Activated naive CD4-positive, alpha-beta T cell treated with anti-CD3 and anti-CD28 coated beads, Interleukin-2, amount 50 U/mL, for 16 hours (primary cell): ENCODE measurements around the gene SMAP1.

Source experiments
- DNase-seq: peaks from one replicate; pipeline ENCODE4 v3.0.0-alpha.2; 2020

The SMAP1 gene

DNA sequence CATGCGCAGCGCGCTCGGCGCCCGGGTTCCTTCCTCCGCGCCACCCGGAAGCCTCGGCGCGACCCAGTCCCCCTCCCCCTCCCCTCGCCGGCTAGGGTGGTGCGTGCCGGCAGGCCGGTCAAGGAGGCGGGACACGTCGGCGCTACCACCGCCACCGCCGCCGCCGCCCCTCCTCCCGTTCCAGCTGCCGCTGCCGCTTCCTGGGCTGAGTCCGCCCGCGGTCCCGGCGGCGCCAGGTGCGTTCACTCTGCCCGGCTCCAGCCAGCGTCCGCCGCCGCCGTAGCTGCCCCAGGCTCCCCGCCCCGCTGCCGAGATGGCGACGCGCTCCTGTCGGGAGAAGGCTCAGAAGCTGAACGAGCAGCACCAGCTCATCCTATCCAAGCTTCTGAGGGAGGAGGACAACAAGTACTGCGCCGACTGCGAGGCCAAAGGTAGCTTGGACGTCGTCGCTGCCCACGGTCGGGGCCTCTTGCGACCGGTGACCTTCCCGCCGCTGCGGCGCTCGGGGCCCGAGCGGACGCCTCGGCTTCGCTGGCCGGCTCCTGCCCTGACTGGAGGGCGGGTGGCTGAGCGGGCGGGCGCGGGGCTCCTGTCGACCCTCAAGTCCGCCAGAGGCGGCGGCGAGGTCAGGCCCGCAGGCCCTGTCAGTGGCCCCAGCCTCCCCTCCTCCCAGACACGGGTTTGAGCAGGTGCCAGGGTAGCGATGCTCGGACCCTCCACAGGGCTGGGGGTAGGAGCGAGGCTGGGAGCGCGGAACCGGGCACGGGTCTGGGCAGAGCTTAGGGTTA lies at the start of gene SMAP1:
SMAP1 (plus strand) TSS at position 173 of the 788 bp plus-strand sequence; CDS start at position 314, 141 bp downstream.
- peak; percentile 93 for DNase-seq

DNA sequence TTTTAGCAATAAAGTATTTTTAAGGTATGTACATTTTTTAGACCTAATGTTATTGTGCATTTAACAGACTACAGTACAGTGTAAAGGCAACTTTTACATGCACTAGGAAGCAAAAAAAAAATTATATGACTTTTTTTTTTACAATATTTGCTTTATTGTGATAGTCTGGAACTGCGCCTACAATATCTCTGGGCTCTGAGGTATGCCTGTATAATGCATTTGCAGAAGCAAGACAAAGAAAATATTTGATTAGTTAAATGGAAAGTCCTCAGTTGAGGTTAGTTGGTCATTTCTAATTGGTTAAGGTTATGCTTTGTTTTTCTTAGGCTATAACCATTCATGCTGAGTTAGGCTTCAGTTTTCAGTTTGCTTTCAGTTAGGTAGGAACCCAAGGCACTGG lies 46.9 kb upstream of the SMAP1 start:
- no peak for DNase-seq

DNA sequence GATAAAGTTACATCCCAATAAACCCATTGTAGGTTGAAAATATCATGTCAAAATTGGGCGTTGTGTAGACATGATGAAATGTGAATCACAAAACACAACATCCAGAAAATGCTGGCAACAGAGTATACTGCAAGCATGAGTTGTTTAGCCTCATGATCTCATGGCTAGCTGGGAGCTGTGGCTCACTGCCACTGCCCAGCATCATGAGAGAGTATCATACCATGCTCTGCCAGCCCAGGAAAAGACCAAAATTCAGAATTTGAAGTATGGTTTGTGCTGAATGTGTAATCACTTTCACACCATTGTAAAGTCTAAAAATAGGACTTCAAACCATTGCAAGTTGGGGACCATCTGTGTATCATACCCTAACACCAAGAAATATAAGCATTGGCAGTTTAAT lies 45.2 kb upstream of the SMAP1 start:
- DNase-seq: no peak

DNA sequence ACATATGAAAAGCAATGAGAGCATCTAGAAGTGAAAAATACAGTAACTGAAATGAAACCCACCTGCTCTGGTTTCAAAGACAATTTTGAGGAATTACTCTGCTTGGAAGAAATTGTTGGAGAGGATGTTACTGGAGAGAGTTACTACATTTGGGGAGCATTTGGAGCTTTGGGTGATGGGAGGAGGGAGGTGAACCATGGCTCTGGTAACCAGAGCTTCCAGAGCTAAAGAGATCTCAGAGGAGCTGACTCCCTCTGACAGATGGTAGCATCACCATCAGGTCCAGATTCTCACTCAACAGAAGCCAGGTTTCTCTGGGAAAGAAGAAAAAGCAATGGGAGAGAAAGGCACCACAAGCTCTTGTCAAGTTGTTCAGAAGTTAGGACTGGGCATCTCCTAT lies 42.2 kb upstream of the SMAP1 start:
- DNase-seq: no peak

DNA sequence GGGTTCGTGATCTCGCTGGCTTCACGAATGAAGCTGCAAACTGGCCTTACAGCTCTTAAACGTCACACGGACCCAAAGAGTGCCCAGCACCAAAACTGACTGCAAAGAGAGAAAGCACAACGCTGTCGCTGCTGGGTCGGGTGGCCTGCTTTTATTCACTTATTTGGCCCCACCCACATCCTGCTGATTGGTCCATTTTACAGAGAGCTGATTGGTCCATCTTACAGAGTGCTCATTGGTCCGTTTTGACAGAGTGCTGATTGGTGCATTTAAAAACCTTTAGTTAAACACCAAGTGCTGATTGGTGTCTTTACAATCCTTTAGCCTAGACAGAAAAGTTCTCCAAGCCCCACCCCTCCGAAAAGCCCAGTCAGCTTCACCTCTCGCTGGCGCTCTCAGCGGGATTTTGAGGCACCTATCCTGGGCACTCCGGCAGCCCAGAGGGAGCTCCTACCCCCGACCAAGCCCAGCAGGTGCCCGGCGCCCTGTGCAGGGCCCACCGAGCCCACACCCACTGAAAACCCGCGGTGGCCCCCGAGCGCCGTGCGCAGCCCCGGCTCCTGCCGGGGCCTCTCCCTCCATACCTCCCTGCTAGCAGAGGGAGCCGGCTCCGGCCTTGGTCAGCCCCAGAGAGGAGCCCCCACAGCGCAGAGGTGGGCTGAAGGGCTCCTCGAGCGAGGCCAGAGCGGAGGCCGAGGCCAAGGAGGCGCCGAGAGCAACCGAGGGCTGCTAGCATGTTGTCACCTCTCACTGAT lies 40.0 kb upstream of the SMAP1 start:
- no peak for DNase-seq

DNA sequence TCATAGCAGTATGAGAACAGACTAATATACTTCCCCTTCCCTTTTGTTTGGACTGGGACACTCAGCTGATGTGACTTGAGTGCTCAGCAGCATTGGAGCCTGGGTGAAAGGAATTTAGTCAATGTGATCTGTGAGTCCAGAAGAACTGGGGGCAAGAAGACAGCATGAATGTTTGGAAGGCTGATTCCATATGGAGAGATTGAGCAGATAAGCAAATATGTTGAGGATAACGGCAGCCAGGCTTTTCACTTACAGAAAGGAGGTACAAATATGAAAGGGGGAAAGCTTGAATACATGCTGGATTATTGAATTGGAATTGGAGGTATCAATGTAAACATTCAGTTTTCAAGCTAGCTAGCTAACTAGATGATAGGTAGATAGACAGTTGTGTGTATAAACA lies 37.8 kb upstream of the SMAP1 start:
- no peak for DNase-seq

DNA sequence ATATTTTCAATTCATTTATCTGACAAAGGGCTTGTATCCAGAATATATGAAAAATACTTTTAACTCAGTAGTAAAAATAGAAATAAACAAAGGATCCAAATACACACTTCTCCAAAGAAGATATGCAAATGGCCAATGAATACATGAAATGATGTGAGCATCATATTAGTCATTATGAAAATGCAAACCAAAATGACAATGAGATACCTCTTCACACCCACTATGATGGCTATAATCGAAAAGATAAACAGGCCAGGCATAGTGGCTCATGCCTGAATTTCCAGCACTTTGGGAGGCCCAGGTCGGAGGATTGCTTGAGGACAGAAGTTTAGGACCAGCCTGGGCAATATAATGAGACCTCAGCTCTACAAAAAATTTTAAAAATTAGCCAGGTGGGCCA lies 33.8 kb upstream of the SMAP1 start:
- DNase-seq: no peak

DNA sequence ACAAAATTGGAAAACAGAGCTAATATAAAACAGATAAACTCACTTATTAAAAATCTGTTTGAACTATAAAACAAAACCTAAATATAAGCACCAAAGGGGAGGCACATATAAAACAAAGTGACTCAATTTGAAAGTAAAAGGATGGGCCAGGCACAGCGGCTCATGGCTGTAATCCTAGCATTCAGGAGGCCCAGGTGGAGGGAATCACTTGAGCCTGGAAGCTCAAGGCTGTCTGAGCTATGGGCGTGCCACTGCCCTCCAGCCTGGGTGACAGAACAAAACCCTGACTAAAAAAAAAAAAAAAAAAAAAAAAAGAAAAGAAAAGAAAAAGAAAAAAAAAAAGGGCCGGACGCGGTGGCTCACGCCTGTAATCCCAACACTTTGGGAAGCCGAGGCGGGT lies 31.1 kb upstream of the SMAP1 start:
- DNase-seq: no peak

DNA sequence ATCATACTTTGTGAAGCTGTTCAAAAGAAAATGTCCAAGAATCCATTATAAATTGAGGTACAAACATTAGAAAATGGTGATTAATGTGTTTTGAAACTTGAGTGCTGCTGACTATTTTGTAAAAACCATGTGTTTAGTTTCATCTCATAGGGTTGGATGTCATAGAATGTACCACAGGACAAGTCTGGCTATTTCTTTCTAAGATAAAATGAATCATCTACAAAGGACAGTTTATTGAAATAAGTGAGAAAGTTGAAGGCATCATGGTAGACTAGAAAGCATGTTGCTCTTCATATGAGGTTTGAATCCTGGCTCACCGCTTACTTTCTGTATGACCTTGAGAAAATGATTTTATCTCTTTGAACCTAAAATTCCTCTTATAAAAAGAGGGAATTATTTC lies 29.2 kb upstream of the SMAP1 start:
- DNase-seq: no peak

DNA sequence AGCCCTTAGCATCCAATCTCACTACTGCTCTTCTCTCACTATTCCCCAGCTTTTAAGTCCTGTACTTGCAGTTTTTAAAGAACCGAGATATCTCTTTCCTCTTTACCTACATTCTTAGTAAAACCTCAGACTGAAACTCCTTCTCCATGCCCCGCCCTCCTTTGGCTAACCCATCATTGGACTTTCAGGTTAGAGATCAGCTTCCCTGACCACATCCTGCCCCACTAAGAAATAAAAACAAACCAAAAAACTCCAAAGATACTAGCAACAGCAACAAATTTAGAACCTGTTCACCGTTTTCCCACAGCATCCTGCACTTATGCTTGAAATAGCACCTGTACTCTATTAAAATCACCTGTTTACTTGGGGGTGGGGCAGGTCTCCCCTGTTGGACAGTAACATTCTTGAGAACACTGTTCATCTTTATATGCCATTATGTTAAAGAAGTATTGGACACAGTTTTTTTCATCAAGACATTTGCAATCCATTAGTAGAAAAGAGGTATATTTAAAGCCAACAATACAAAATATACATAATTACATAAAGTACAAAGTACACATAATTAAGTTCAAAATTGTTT lies 16.3 kb upstream of the SMAP1 start:
- peak; percentile 22 for DNase-seq

DNA sequence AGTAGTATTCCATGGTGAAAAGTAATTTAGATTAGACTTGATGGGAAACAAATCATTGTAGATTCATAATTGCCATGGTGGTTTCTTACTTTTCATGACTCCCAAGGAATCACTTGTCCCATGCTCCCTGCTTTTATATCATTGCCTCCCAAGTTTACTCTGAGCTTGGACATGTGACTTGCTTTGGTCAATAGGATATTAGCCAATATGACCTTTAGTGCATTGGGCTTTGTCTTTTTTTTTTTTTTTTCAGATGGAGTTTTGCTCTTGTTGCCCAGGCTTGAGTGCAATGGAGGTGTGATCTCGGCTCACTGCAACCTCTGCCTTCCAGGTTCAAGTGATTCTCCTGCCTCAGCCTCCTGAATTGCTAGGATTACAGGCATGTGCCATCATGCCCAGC lies 15.5 kb upstream of the SMAP1 start:
- DNase-seq: no peak

DNA sequence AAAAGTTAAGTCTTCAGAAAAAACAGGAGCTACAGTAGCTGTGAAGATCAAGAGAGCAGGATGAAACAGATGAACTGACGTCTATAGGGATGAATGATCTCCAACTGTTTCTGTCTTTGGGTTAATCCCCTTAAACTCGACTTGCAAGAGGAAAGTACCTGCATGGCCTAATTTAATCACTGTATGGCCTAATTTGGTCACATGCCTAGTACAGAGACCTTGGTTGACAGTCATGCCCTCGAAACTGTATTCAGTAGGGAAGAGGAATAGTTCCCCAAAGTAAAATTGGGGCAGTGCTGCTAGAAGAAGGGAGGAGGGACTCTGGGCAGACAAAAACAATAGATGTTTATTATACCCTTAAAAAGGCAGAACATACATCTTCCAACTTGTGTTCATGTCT lies 10.0 kb upstream of the SMAP1 start:
- DNase-seq: no peak

DNA sequence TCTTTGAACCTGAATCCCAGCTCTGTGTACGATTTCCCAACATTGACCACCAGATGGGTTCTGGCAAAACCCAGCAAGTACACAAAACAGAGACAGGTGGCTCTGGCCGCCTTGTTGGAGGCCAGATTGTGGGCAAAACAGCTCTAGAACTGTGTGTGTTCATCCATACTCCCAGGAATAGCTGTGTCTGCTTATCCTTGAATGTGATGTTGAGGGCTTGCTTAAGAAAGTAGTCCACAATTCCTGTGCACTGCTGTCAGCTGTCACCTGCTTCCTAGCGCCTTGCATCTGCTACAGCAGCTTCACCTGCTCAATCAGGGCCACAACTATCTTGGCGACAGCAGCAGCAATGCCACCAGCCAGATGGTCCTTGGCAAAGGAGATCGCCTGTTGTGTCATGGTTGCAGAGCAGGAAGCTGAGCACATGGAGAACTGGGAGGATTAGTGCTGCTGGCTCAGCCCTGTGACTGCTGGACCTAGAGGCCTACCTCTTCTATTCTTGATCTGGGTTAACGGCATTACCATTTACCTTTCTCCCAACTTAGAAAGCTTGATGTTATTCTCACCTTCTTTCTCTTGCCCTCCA lies 3.7 kb upstream of the SMAP1 start:
- no peak for DNase-seq

DNA sequence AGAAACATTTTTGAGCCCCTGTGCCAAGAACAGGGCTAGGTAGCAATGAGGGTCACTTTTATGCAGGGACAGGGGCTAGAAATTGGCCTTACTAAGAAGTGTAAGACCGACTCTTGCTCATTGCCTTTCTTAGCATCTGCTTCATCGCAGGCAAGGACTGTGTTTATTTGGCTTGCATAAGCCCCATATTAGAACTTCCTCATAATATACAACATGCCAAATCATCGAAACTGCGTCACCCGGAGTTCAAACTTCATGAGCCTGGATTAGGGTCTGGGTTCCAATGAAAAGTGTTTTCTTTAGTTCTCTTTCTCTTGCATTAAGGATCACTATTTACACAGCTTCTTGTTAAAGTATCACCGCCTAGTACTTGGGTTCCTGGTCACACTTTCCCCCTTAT lies 977 bp upstream of the SMAP1 start:
- no peak for DNase-seq

DNA sequence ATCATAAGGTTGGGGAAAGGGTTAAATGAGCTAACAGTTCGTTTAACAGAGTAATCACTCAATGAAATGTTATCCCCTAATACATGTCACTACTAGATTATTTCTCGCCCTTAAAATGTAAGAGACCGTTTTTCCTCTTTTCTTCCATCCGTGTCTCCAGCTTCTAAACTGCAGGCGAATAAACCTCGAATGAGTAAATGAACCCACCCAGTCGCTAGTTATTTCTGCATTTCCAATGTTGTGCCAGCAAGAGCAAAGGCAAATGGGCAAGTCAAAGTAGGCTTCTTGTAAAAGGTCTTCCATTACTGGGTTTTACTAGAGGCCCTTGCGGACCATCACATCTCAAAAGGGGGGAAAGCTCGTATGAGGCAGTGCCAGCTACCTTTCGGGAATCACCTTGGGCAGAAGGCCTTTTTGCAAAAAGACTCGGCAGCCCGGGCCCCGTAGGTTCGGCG lies 400 bp upstream of the SMAP1 start:
- DNase-seq: no peak

DNA sequence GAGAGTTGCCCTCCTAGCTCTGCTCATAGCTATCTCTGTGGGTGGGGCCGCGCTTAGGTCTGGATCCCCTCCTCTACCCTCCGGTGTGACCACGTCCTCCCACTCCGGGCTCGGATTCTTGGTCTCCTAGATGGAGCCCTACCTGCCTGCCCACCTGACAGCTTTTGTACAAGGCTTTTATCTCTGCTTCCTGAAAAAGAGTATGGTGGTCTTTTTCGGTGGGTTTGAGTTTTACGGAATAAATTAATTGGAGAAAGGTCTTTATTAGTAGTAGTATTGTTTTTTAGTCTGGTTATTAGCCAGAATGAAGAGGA lies 773 bp downstream of the SMAP1 start:
- DNase-seq: no peak

DNA sequence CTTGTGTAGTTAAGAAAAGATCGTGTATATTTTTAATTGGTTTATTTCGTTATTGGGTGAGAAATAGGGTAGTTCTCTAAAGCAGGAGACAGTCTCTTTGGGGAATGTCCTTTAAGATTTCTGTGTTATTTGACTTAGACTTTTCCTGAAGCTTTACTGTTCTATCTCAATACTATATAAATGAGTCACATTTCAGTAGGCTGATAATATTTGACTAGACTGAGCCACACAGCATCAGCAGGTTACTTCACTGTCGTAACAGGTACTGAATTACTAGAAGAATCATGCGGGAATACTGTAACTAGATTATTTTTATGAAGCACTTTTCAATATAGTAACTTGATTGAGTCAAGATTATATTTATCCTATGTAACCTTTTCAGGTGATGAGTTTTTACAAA lies 1.4 kb downstream of the SMAP1 start:
- DNase-seq: no peak

DNA sequence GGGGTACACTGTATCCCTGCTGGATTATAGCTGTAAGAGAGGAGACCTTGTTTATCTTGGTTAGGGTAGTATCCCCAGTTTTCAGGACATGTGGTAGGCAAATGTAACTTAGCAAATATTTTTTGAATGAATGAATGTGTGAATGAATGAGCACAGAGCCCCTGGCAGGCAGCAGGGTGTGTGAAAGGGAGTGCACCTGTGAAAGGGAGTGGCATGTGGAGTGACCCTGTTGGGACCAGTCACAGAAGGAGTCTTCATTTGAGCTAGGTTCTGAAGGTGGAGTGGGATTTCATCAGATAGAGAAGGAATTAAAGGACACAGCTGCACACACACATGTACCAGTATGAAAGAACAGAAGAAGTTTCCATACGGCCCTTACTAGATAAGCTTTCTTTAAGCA lies 4.9 kb downstream of the SMAP1 start:
- no peak for DNase-seq

DNA sequence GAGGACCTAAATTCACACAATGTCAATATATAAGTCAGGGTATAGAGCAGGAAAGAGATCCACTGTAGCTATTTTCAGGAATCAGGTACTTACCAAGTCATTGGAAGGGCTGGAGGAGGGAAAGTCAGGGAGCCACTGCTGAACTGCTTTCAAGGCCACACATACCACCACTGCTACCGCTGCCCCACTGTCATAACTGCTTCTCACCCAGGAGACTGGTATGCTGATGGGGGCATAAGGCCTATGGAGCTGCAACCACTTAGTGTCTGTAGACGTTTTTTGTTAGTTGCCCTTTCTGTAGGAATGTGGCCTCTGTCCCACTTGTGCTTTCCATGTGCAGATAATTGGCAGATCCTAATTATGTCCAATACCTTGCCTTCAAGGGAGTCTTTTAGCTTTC lies 5.4 kb downstream of the SMAP1 start:
- no peak for DNase-seq

DNA sequence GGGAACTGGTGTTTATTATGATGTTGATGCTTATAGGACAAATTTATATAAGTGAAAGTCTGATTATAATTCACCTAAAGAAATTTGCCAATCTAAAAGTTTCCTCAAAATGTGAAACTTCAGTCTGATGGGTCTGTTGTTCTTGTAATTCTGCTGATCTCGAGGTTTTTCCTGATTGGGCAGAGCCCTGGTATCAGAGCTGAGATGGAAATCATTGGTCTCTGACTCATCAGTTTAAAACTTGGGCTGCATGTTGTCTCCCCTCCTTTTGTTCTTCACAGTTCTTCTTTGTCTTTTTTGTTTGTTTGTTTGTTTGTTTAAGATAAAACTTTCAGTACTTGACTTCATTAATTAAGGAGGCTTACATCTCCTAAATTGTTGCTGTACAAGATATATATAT lies 5.9 kb downstream of the SMAP1 start:
- no peak for DNase-seq

DNA sequence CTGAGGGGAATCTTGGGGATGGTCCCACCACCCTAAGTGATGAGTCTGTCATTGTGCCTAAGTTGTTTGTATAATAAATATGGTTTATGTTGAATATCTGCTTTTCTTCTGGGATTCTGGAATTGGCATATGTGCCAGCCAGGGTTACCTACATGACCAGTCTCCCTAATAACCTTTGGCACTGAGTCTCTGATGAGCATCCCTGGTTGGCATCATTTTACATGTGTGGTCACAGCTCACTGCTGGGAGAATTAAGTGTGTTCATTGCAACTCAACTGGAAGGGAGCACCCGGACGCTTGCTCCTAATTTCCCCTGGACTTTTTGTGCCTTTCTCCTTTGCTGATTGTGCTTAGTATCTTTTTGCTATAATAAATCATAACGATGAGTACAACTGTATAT lies 8.1 kb downstream of the SMAP1 start:
- no peak for DNase-seq

DNA sequence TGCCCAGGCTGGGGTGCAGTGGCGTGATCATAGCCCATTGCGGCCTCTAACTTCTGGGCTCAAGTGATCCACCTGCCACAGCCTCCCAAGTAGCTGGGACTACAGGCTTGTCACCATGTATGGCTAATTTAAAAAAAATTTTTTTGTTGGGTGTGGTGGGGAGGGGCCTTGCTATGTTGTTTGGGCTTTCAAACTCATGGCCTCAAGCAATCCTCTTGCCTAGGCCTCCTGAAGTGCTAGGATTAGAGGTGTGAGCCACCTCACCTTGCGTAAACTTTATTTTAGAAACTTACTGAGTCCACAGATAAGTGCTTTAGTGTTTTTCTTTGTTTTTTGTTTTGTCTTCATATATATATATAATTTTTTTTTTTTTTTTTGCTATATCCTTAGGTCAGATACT lies 9.1 kb downstream of the SMAP1 start:
- no peak for DNase-seq

DNA sequence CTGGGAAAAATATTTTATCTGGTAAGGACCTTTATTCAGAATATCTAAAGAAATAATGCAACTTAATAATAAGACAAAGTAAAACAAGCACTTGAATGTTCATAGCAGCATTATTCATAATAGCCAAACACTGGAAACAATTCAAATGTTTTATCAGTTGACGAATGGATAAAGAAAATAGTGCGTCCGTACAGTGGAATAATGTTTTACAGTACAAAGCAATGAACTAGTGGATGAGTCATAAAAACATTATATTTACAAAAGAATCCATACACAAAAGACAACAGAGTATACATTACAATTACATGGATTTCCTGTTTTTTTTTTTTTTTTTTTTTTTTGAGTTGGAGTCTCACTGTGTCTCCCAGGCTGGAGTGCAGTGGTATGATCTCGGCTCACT lies 12.7 kb downstream of the SMAP1 start:
- no peak for DNase-seq
